ENCODE measurements around the gene ARHGAP15. TPM values are rescaled to one million over a fixed set of nuclear protein-coding genes. Genes with fewer than 3 reads are reported as not detected.

Gene ARHGAP15
- total RNA-seq: 1 to 10 TPM; 2.6 to 6.9 TPM

DNA sequence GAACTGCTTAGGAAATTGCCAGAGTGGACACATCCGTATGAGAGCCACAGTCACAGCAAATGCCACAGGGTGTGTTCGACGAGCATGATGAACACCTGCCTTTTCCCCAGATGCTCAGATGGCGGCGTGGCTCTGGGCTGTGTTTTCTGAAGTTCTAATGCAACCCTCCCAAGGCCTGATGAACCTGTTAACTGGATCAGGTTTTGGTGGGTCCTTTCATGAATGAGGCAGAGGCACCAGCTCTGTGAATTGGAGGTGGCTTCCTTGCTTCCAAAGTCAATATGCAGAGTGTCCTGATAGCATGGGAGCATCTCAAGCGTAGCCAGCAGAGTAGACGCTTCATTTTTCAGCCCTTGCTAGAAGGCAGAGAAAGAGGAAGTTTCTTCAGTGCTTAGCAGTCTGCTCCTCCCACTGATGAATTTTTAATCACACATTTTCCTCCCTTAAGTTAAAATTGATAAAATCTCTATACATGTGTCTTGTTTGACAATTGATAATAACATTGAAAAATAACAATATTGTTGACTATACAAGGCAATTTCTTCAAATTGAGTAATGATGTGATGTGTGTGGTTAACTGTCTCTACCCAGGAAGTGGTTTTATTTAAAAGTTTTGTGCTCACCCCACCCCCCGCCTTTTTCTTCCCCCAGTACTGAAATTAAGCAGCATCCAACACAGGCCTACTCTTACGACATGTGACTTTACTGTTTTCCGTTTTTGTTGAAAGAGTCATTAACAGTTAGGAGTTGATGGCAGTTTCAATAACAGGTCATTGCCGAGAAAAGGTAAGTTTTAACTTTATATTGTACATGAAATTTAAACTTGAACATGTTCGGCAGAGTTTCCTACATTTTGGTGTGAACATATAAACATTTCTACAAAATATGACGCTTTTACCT is at the start of gene ARHGAP15:
ARHGAP15 (plus strand) TSS at position 739 of the 900 bp plus-strand sequence.
- no peak for TF ChIP-seq CTCF (IDR thresholded peaks at IDR 0.05)
- H3K4me3 ChIP-seq: no peak within 1 kb of the TSS
- H3K4me1 ChIP-seq: no peaks in the 10 kb centered on the region
- H3K9me3 ChIP-seq: no peaks in the 10 kb centered on the region
- H3K27me3 ChIP-seq: no peaks in the 10 kb centered on the region
- no peak for DNase-seq (ENCODE audit: low spot score)
- H3K36me3 ChIP-seq: no peaks in the 10 kb centered on the region
- H3K27ac ChIP-seq: no peak within 1 kb of the TSS

DNA sequence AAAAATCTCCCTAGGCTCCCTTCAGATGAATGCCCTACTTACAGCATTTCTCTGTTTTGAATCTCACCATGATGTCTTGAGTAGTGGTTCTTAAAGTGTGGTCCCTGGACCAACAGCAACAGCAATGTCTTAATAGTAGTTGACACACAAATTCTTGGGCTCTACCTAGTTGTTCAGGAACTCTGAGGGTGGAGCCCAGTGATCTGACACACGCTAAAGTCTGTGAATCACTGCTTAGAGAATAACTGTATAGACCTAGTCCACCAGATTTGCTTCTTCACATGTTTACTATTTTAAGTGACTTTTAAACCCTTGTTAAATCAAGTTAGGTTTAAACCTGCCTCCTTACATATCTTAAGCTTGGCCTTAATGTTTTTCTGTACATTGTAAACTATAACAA is 47.6 kb upstream of the ARHGAP15 start:
- no peak for TF ChIP-seq CTCF (IDR thresholded peaks at IDR 0.05)
- Histone ChIP-seq H3K27ac (no peak overlapping the region), H3K9me3 (peaks cover 0 to 9% of the 10 kb centered on the region in 2 donors), H3K27me3 (no peaks in the 10 kb centered on the region), H3K4me1 (no peaks in the 10 kb centered on the region), H3K36me3 (no peaks in the 10 kb centered on the region), H3K4me3 (no peak overlapping the region)
- no peak for DNase-seq (ENCODE audit: low spot score)

- H3K4me3 ChIP-seq: no peak overlapping the region
- no peaks in the 10 kb centered on the region for H3K4me1 ChIP-seq
- no peaks in the 10 kb centered on the region for H3K27me3 ChIP-seq
- H3K36me3 ChIP-seq: no peaks in the 10 kb centered on the region
- H3K9me3 ChIP-seq: peaks cover 0 to 9% of the 10 kb centered on the region in 2 donors
- TF ChIP-seq CTCF (IDR thresholded peaks at IDR 0.05): no peak
- H3K27ac ChIP-seq: no peak overlapping the region
- no peak for DNase-seq (ENCODE audit: low spot score)
These were observed 45.6 kb upstream of the ARHGAP15 start for GRCh38 chr2:143083636-143084035.

DNA sequence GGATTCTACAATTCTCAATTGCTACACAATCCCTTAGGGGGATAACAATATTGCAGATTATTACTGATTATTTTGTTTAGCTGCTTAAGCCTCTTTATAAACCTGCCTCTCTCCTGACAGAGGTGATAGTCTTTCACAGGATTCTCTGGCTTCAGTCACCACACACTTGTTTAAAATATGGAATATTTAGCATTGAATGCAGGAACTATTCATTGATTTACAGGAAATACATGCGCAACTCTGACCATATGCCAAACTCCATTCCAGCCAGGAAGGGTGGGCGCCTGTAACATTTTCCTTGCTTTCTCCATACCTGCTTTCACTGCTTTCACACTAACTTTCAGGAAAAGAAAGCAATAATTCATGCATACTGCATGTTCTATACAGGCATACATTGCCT is 44.8 kb upstream of the ARHGAP15 start:
- no peak overlapping the region for H3K27ac ChIP-seq
- no peak for TF ChIP-seq CTCF (IDR thresholded peaks at IDR 0.05)
- H3K36me3 ChIP-seq: no peaks in the 10 kb centered on the region
- H3K4me3 ChIP-seq: no peak overlapping the region
- peaks cover 0 to 9% of the 10 kb centered on the region in 2 donors for H3K9me3 ChIP-seq
- no peaks in the 10 kb centered on the region for H3K4me1 ChIP-seq
- no peak for DNase-seq (ENCODE audit: low spot score)
- H3K27me3 ChIP-seq: no peaks in the 10 kb centered on the region

DNA sequence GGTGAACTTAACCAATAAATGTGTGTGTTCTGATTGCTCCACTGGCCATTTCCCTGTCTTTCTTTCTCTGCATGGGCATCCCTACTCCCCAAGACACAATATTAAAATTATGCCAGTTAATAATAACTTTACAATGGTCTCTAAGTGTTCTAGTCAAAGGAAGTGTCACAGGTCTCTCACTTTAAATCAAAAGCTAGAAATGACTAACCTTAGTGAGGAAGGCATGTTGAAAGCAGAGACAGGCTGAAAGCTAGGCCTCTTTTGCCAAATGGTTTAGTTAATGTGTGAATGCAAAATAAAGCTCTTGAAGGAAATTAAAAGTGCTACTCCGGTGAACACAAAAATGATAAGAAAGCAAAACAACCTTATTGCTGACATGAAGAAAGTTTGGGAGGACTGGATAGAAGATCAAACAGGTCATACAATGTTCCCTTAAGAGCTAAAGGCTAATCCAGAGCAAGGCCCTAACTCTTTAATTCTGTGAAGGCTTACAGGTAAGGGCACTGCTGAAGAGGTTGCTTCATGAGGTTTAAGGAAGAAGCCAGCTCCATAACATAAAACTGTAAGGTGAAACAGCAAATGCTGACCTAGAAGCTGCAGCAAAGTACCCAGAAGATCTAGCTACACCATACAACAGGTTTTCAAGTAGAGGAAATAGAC is 44.0 kb upstream of the ARHGAP15 start:
- Histone ChIP-seq H3K27ac (no peak overlapping the region), H3K4me1 (no peaks in the 10 kb centered on the region), H3K36me3 (no peaks in the 10 kb centered on the region), H3K4me3 (no peak overlapping the region), H3K9me3 (peaks cover 0 to 9% of the 10 kb centered on the region in 2 donors), H3K27me3 (no peaks in the 10 kb centered on the region)
- no peak for DNase-seq (ENCODE audit: low spot score)
- TF ChIP-seq CTCF (IDR thresholded peaks at IDR 0.05): no peak

Measured in right atrium auricular region (tissue), 2 donors.